GM18511 (cell line): ENCODE results near the gene IGSF11.
"Not testable (repeated sequence)": the region's sequence is repeated elsewhere in the genome, so short reads cannot be mapped to it uniquely, and the experiment has no call there.

Experiments
- ATAC-seq: cut with Tn5 transposase; IDR thresholded peaks from one replicate; pipeline ENCODE4 v1.9.1; 2021; ENCODE audit warnings: mild to moderate bottlenecking, moderate library complexity; ENCODE audit not compliant: unreplicated experiment

The IGSF11 gene

DNA sequence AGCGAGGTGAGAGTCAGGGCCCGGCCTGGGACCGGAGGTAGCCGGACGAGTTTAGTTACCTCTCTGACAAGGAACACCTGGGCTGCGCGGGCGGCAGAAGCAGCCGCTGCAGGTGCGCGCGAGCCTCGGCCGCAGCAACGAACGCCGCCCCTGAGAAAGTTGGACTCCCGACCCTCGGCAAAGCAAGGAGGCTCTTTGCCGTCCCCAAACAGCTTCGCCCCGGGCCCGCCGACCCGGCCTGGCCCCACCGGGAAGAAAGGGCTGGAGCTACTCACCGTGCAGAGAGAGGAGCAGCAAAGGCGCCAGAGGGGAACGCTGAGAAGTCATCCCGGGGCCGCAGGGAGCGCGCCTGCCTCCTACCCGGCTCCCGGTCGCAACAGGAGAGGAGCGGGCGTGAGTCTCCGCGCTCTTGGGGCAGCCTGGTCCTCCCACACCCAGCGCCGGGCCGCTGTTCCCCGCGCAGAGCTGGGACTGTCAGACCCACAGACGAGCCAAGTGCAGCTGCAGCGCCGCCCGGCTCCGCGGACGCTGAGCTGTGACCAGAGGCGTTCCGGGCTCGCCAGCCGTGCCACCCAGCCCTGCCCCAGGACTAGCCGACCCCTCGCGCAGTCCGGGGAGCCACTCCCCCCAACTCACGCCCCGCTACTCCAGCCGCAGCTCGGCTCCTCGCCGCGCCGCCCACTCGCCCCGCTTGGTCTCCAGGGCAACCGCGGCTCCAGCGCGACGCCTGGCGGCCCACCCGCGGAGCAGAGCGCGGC lies at the start of gene IGSF11:
Gene IGSF11 (minus strand): TSS at position 591 of the 758 bp plus-strand sequence. CDS start 264 bp downstream, at position 327.
- peak; percentile 96 for ATAC-seq

- ATAC-seq: no peak
Observed at GRCh38 chr3:119080364-119080763, 45.7 kb upstream of the IGSF11 start.

- no peak for ATAC-seq
Observed at GRCh38 chr3:119073258-119074001, 38.8 kb upstream of the IGSF11 start.

- ATAC-seq: not testable (repeated sequence)
Observed at GRCh38 chr3:119072451-119072850, 37.8 kb upstream of the IGSF11 start.

- no peak for ATAC-seq
Observed at GRCh38 chr3:119069725-119070124, 35.1 kb upstream of the IGSF11 start.

DNA sequence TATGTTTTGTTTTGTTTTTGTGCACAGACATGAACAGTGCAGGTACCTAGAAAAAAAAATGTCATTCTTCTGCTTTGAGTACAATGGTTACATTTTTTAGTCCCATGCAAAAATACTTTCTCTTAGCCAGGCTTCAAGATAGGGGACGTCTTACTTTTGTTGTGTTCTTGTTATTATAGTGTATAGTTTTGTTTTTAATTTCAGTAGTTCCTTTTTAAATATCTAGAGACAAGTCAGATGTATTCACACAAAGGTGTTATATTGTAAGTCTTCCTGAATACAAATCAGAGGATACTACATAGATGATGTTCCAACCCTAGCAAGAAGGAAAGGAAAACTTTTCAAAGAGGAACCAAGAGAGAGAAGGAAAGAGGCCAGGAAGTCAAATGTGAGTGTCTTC lies 28.8 kb upstream of the IGSF11 start:
- ATAC-seq: no peak

DNA sequence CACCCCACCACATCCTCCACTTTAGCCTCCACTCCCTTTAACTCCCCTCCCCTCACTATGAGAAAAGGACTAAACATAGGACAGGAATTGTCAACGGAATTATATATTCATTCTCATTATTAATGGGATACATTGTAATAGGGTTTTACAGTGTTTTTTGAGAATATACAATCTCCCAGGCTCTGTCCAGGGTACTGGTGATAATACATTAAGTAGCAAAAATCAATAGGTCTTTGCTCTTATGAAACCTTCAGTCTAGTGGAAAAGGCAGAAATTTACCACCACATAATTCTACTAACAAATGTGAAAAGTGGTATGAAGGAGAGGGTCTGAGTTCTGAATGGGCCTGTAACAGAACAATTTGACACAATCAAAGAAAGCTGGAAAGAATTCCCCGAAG lies 28.2 kb upstream of the IGSF11 start:
- ATAC-seq: no peak

DNA sequence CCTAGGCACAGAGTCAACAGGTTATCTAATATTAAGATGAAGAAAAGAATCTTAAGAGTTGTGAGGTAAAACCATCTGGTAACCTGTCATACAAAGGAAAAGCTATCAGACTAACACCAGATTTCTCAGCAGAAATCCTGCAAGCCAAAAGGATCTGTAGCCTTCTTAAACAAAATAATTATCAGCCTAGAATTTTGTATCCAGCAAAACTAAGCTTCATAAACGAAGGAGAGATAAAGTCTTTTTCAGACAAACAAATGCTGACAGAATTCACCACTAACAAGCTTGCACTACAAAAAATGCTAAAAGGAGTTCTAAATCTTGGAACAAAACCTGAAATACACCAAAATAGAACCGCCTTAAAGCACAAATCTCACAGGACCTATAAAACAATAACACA lies 9.9 kb upstream of the IGSF11 start:
- ATAC-seq: no peak

DNA sequence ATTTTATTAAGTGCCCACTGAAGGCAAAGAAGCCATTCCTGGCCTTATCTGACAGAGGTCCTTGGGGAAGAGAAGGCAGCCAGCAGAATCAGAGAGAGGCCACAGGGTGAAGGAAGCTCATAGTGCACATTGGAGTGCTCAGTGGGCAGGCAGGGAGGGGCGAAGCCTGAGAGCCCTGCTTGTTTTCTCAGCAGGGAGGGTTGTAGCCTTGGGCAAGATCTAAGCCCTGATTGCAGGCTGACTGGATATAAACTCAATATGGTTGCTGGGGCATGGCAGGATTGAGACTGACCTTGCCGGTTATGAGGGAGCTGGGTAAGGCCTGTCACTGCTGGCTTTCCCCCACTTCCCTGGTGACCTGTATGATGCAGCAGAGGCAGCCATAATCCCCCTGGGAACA lies 7.5 kb upstream of the IGSF11 start:
- ATAC-seq: no peak

DNA sequence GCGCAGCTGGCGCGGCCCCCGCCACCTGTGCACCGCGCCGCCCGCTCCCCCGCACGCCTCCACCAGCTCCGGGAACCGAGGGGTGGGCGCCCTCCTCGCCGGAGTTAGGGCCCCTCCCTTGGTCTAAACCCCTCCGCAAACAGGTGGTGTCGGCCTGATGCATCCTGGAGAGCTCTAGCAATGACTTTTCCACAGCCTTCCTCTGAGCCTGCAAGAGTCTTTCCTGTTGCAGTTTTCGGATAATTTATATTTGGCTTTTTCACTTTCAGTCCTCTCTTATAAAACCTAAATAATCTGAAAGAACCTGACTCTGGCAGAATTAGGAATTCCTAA lies 334 bp upstream of the IGSF11 start:
- no peak for ATAC-seq

- ATAC-seq: no peak
Observed at GRCh38 chr3:119033393-119034255, 1.0 kb downstream of the IGSF11 start.

DNA sequence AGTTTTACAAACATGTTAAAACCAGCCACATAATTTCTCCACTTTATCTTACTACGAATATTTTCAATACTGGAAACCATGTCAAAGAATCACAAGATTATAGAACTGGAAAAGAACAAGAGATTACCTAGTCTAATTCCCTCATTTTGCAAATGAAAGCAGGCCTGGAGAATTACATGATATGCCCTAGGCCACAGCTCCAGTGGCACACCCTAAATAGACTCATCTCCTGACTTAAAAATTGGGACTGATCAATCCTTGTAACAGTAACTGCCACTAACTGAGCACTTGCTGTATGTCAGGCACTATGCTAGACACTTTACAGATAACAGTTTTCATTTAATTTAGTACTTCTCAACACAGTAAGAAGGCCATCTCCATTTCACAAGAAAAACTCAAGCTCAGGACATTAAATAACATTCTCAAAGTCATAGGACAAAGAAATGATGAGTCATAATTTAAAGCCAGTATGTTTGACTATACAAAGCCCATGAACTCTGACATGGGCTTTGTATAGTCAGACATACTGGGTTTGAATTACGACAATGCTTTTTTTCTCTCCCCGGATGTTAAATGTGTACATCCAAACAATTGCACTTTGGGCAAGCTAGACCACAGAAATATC lies 9.4 kb downstream of the IGSF11 start:
- ATAC-seq: no peak

DNA sequence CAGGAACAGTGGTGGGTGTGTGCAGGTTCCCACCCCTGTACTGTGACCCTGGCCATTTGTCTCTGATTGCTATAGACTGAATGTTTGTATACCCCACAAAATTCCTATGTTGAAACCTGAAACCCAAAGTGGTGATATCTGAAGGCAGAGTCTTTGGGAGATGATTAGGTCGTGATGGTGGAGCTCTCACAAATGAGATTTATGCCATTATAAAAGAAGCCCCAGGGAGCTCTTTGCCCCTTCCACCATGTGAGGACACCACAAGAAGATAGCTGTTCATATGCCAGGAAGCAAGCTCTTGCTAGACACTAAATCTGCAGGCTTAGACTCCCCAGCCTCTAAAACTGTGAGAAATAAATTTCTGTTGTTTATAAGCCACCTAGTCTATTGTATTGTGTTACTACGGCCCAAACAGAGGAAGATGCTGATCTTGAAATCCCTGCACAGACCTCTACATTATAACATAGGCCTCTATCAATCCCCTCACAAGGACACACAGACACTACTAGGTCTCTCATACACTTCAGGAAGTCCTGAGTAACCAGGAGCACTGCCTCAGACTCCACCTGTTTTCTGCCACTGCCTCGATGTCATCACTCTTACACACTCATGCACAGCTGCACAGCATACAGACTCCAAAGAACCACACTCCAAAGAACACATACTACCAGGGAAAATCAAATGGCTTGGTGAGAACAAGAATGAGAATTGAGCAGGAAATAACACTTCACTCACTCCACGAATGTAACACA lies 14.7 kb downstream of the IGSF11 start:
- ATAC-seq: no peak

- no peak for ATAC-seq
Observed at GRCh38 chr3:119018690-119019463, 15.8 kb downstream of the IGSF11 start.

- no peak for ATAC-seq
Observed at GRCh38 chr3:119015942-119016341, 18.7 kb downstream of the IGSF11 start.

DNA sequence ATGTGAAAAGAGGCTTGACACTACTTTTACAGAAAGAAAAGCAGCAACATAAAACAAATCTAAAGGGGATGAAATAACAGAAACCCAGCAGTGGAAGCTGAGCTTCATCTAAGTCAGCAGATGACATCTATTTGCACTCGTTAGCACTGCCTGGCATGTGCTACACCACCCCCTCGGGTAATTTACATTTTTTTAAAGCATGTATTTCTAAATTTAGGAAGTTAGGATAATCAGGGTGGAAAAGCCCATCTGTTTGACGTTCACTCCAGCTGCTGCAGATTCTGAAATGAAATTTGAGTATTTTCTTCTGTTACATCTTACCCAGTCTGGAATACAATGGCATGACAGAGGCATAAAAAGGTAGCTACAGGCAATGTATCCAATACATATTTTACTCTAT lies 20.7 kb downstream of the IGSF11 start:
- ATAC-seq: no peak

DNA sequence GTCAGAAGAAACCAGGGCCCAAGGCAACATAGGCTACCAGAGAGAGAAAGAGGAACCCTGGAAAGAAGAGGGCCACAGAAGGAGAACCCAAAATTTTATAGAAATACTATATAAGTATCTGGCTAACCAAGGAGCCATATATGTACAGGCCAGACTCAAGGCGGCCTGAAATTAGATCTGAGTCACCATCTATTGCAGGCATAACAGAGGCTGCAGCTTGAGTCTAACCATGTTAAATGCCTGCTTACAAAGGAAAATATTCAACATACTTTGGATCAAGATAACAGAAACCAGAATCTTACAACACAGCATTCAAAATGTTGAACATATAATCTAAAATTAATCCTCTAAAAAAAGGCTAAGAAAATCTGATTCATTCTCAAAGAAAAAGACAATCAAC lies 23.1 kb downstream of the IGSF11 start:
- no peak for ATAC-seq

GRCh38 chr3:118997190-118997589 lies 37.5 kb downstream of the IGSF11 start:
- no peak for ATAC-seq

DNA sequence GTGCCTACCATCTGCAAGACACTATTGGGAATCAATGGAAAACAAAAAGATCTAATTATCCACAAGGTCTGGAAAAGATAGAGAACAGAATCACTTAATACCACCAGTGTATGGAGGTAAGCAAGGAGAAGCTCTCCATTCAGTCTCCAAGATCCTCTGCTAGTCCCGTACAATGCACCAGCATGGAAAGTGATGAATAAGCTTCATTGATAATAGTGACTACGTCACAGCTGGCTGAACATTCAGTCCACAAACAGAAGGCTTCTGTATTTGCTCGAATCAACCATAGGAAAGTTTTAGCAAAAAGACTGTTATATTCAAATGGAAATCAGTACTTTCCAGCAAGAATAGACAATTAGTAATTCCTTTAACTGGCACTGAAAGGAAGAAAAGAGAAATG lies 42.9 kb downstream of the IGSF11 start:
- ATAC-seq: no peak
